Activated CD8-positive, alpha-beta T cell treated with anti-CD3 and anti-CD28 coated beads for 36 hours (primary cell): ENCODE results near the gene NBEA. TPM values are rescaled to one million over a fixed set of nuclear protein-coding genes. Genes with fewer than 3 reads are reported as not detected.
"Not testable (repeated sequence)": the region's sequence is repeated elsewhere in the genome, so short reads cannot be mapped to it uniquely, and the experiment has no call there.

ENCODE experiments used
- ATAC-seq: fragments of 200-7000 bp; cut with Tn5 transposase; one replicate; pipeline ENCODE4 v1.10.0; 2021; ENCODE audit warnings: mild to moderate bottlenecking, moderate library complexity
- CTCF ChIA-PET: fragments of 350-600 bp; sonication (Branson Sonifier 250); formaldehyde crosslinking; loops from one replicate; lab custom pipeline; 2021; ENCODE audit warnings: antibody characterized with exemption; lab: Charles Lee
- POLR2A ChIA-PET: fragments of 350-600 bp; sonication (Branson Sonifier 250); formaldehyde crosslinking; loops from one replicate; lab custom pipeline; 2021; ENCODE audit warnings: antibody characterized with exemption; lab: Charles Lee
- DNase-seq: peaks from one replicate; pipeline ENCODE4 v3.0.0-alpha.2; 2020
- H3K27ac Mint-ChIP-seq: one replicate; pipeline ENCODE4 v1.8.0; 2021; ENCODE audit warnings: mild to moderate bottlenecking, mixed read lengths
- H3K27me3 Mint-ChIP-seq: one replicate; pipeline ENCODE4 v1.8.0; 2021; ENCODE audit warnings: mixed read lengths
- H3K36me3 Mint-ChIP-seq: one replicate; pipeline ENCODE4 v1.8.0; 2021; ENCODE audit warnings: low read depth, mixed read lengths
- H3K4me1 Mint-ChIP-seq: one replicate; pipeline ENCODE4 v1.8.0; 2021; ENCODE audit warnings: low read depth, mixed read lengths
- H3K4me3 Mint-ChIP-seq: one replicate; pipeline ENCODE4 v1.8.0; 2021; ENCODE audit warnings: mild to moderate bottlenecking, moderate library complexity, mixed read lengths
- H3K9me3 Mint-ChIP-seq: one replicate; pipeline ENCODE4 v1.8.0; 2021; ENCODE audit warnings: mixed read lengths
- CTCF ChIP-seq: fragments of 200-600 bp; IDR thresholded peaks from one replicate; pipeline ENCODE4 v1.8.0; 2022; ENCODE audit warnings: antibody characterized with exemption, mild to moderate bottlenecking
- intact Hi-C: fragments of 100-400 bp; cut with micrococcal nuclease; formaldehyde crosslinking; loops from one replicate; pipeline ENCODE4 v1.10.0; 2022
- total RNA-seq, 2 experiments: library from RNA; stranded (reverse); gene quantifications; one replicate each; pipeline ENCODE4 v1.2.3, GENCODE V29; 2021

NBEA gene
- total RNA-seq, 2 experiments from 2014 or later, result 0.38 to 0.60 TPM

- POLR2A ChIA-PET, result no interaction called here
- H3K4me1 Mint-ChIP-seq, result no peaks in the 10 kb centered on the region
- H3K4me3 Mint-ChIP-seq, result no peak overlapping the region
- CTCF ChIA-PET, result no interaction called here
- intact Hi-C loops, result no loop called here
- H3K27me3 Mint-ChIP-seq, result no peaks in the 10 kb centered on the region
- no peak for DNase-seq
- H3K9me3 Mint-ChIP-seq, result peaks cover 32% of the 10 kb centered on the region
- peaks cover 18% of the 10 kb centered on the region for H3K36me3 Mint-ChIP-seq
- TF ChIP-seq CTCF, result no peak
- no peak for ATAC-seq
- H3K27ac Mint-ChIP-seq, result no peak overlapping the region
Measured at GRCh38 chr13:34993470-34993869, 51.4 kb downstream of the NBEA start.

GRCh38 chr13:35003734-35004133, 61.7 kb downstream of the NBEA start:
- H3K9me3 Mint-ChIP-seq, ATAC-seq, CTCF ChIA-PET, DNase-seq, intact Hi-C loops, H3K36me3 Mint-ChIP-seq, H3K27me3 Mint-ChIP-seq, H3K27ac Mint-ChIP-seq, H3K4me3 Mint-ChIP-seq, H3K4me1 Mint-ChIP-seq, POLR2A ChIA-PET: not testable (repeated sequence)

DNA sequence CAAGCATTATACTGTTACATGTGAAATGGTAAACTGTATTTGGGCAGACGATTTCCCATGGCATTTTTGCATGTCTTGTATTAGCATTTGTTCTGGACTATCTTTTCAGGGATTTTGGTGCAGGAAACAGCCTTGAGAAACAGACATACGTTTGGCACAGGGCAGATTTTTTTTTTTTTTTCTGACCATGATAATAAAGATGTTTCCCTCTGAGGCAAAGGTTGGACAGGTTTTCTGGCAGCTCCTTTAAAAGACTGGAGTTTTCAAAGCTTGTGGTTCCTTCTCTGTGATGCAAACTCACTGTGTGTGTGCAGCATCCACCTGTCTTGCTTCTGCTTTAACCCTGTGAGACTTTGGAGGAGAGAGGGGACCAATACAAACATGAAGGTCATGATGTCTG, 63.0 kb downstream of the NBEA start:
- intact Hi-C loops, result no loop called here
- Mint-ChIP-seq H3K4me3 (no peak overlapping the region), H3K9me3 (peaks cover 9% of the 10 kb centered on the region), H3K4me1 (peaks cover 3% of the 10 kb centered on the region), H3K27me3 (no peaks in the 10 kb centered on the region), H3K36me3 (peaks cover 2% of the 10 kb centered on the region), H3K27ac (no peak overlapping the region)
- POLR2A ChIA-PET, result no interaction called here
- ATAC-seq, result no peak
- DNase-seq, result no peak
- TF ChIP-seq CTCF, result no peak
- CTCF ChIA-PET, result interaction anchor here (1.0 kb wide), 1 partner anchor 23 kb away, joined by 5 read pairs; no protein-coding TSS in a partner anchor

DNA sequence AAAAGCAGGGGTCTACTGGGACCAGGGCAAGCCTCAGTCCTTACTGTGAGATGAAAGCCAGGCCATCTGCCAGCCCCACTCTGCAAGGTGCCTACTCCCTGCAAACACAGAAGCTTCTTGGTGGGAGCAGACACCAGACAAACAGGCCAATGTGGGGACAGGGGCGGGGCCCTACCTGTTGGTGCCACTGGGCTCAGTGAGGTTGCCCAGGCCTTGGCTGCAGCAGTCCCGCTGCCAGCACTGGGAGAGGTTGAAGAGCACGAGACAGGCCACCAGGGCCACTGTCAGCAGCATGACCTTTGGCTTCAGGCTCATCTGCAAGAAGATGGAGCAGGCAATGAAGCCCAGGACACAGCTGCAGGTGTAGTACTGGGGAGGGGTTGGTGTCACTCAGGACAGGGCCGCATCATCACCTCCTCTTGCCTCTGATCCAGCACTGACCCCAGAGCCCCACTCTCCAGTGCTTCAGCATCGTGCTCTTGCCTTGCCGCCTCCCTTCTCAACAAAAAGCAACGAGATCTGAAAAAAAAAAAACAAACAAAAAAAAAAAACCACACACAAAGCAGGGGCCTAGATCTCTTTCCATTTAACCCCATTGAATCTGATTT, 72.6 kb downstream of the NBEA start:
- DNase-seq (no peak), ATAC-seq (no peak)
- Mint-ChIP-seq H3K4me3 (no peak overlapping the region), H3K4me1 (no peaks in the 10 kb centered on the region), H3K9me3 (peaks cover 5% of the 10 kb centered on the region), H3K36me3 (no peaks in the 10 kb centered on the region), H3K27ac (no peak overlapping the region), H3K27me3 (no peaks in the 10 kb centered on the region)
- POLR2A ChIA-PET, result no interaction called here
- intact Hi-C loops, result no loop called here
- CTCF ChIA-PET, result no interaction called here
- TF ChIP-seq CTCF, result no peak

DNA sequence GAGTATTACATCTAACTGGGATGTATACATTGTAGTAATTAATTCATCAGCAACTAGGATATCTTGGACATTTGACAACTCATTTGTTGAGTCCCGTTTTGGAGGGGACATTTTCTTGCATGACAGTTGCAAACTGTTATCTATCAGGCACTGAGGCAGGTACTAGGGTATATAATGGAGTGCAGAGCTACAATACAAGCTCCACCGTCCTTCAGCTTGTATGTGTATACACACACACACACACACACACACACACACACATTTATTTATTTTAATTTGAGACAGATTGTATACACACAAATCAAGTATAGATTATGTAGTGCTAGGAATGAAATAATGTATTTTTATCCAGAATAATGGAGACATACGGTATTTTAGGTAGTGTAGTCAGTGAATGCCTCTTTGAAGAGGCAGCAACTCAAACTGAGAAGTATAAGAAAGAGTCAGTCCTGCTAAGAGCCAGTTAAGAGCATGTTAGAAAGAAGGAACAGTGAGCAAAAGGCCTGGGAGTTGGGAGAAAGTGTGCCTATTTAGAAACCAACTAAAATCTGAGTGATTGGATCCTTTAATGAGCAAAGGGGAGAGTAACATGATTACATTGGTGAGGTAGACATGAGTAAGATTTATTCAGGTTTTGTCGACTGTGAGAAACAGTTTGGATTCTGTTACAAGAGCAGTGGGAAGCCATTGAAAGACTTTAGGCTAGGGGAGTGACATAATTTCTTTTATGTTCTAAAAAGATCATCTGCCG, 74.5 kb downstream of the NBEA start:
- POLR2A ChIA-PET, result no interaction called here
- Mint-ChIP-seq H3K27ac (no peak overlapping the region), H3K9me3 (peaks cover 3% of the 10 kb centered on the region), H3K27me3 (no peaks in the 10 kb centered on the region), H3K4me1 (no peaks in the 10 kb centered on the region), H3K4me3 (no peak overlapping the region), H3K36me3 (no peaks in the 10 kb centered on the region)
- TF ChIP-seq CTCF, result no peak
- no peak for ATAC-seq
- CTCF ChIA-PET, result no interaction called here
- intact Hi-C loops, result no loop called here
- no peak for DNase-seq
